ENCODE data around the gene LYPD8.

DNA sequence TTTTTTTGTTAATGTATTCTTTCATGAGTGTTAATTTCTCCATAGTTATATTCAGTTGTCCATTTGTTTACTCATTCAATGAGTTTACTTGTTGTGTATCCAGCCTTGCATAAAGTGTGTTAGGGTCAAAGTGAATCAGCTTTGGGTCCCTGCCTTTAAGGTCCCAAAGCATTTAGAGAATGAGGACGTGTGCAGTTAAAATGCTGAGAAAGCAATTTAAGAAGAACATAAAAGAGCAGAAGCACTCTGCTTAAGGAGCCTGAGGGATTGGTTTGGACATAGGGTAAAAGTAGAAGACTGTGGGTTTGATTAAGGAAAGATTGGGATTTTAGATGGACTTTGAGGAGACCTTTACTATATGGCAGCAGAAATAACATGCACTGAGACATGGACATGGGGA, 56.5 kb downstream of the LYPD8 start:
- TF ChIP-seq POLR2A (IDR thresholded peaks at IDR 0.05; ENCODE audit: low read length) (no peak), GATA1 (IDR thresholded peaks at IDR 0.05; ENCODE audit: low read depth, low read length) (no peak)

Measured in erythroblast (primary cell).